Calu3 (cell line): ENCODE results near the gene PSMD11. TPM values are rescaled to one million over a fixed set of nuclear protein-coding genes. Genes with fewer than 3 reads are reported as not detected.

Experiments used
- BruUV-seq: library from RNA; stranded (reverse); fragments of 400-500 nt; replicated peaks from 2 replicates; lab custom pipeline; 2021; lab: Mats Ljungman, UMichigan
- CTCF ChIA-PET: fragments of 300-600 bp; sonication (Branson Sonifier 250); formaldehyde crosslinking; loops from one replicate; lab custom pipeline; 2022; ENCODE audit warnings: antibody characterized with exemption; lab: Charles Lee
- DNase-seq: peaks from one replicate; pipeline ENCODE4 v3.0.0; 2022
- H3K27ac Mint-ChIP-seq: one replicate; pipeline ENCODE4 v1.8.0; 2022; ENCODE audit warnings: mixed read lengths; ENCODE audit not compliant: unreplicated experiment
- H3K27me3 Mint-ChIP-seq: one replicate; pipeline ENCODE4 v1.8.0; 2022; ENCODE audit warnings: mixed read lengths; ENCODE audit not compliant: unreplicated experiment
- H3K36me3 Mint-ChIP-seq: one replicate; pipeline ENCODE4 v1.8.0; 2022; ENCODE audit warnings: mild to moderate bottlenecking, moderate library complexity, mixed read lengths; ENCODE audit not compliant: insufficient read depth, unreplicated experiment
- H3K4me1 Mint-ChIP-seq: one replicate; pipeline ENCODE4 v1.8.0; 2022; ENCODE audit warnings: mild to moderate bottlenecking, low read depth, mixed read lengths; ENCODE audit not compliant: unreplicated experiment
- H3K4me3 Mint-ChIP-seq: one replicate; pipeline ENCODE4 v1.8.0; 2022; ENCODE audit warnings: mild to moderate bottlenecking, low read depth, moderate library complexity, mixed read lengths; ENCODE audit not compliant: unreplicated experiment
- H3K9me3 Mint-ChIP-seq: one replicate; pipeline ENCODE4 v1.8.0; 2022; ENCODE audit warnings: low read depth, mixed read lengths; ENCODE audit not compliant: unreplicated experiment
- intact Hi-C: fragments of 100-400 bp; cut with micrococcal nuclease; formaldehyde crosslinking; loops from one replicate; pipeline ENCODE4 v1.10.0; 2022; ENCODE audit not compliant: unreplicated experiment
- total RNA-seq: library from RNA; stranded (reverse); gene quantifications from 2 replicates; pipeline ENCODE4 v1.2.3, GENCODE V29; 2022
- TF ChIP-seq, protein P1 (sequence below): fragments of 200-600 bp; IDR thresholded peaks from one replicate; pipeline ENCODE4 v1.8.0; 2022; ENCODE audit warnings: antibody characterized with exemption; ENCODE audit not compliant: unreplicated experiment

The PSMD11 gene
- total RNA-seq, 1 experiment from 2014 or later, result 167 TPM

DNA sequence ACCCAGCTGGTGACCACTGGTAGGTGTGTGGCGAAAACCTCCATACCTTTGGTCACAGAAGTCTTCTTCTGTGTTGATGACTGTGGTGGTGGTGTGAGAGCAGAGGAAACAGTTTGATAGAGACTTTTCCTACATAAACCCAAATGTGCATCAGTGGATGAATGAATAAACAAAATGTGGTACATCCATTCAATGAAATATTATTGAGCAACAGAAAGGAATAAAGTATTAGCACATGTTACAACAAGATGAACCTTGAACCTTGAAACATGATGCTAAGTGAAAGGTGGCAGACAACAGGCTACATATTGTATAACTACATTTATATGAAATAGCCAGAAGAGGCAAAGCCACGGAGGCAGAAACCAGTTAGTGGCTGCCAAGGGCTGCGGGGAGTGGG is 57.7 kb downstream of the PSMD11 start:
- Mint-ChIP-seq H3K4me3 (no peak overlapping the region), H3K36me3 (no peaks in the 10 kb centered on the region)
- TF ChIP-seq, protein P1, sequence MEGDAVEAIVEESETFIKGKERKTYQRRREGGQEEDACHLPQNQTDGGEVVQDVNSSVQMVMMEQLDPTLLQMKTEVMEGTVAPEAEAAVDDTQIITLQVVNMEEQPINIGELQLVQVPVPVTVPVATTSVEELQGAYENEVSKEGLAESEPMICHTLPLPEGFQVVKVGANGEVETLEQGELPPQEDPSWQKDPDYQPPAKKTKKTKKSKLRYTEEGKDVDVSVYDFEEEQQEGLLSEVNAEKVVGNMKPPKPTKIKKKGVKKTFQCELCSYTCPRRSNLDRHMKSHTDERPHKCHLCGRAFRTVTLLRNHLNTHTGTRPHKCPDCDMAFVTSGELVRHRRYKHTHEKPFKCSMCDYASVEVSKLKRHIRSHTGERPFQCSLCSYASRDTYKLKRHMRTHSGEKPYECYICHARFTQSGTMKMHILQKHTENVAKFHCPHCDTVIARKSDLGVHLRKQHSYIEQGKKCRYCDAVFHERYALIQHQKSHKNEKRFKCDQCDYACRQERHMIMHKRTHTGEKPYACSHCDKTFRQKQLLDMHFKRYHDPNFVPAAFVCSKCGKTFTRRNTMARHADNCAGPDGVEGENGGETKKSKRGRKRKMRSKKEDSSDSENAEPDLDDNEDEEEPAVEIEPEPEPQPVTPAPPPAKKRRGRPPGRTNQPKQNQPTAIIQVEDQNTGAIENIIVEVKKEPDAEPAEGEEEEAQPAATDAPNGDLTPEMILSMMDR, result no peak

DNA sequence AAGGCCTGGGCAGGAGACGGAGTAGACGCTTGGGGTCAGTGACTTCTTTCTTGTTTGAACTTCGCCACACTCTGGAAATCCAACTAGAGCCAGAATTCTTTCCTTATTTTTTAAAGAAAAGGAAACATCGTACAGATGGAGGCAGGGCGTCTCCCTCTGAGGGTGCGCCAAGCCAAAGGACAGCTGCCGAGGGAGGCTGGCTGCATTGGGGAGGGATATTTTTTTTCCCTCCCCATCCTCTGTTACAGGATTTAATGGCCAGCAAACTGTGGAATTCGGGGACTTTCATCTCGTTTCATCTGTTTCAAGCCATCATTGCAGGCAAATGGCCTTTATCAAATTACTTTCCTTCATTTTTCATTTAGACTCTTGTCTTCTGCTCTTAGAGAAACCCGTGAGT is 58.4 kb downstream of the PSMD11 start:
- intact Hi-C loops, result no loop called here
- Mint-ChIP-seq H3K27ac (no peak overlapping the region), H3K4me3 (no peak overlapping the region), H3K4me1 (peaks cover 23% of the 10 kb centered on the region), H3K9me3 (no peaks in the 10 kb centered on the region), H3K36me3 (no peaks in the 10 kb centered on the region), H3K27me3 (no peaks in the 10 kb centered on the region)
- CTCF ChIA-PET, result no interaction called here
- BruUV-seq, result no TSS peak
- TF ChIP-seq, protein P1, result no peak
- no peak for DNase-seq

More for the DNA sequence above, 57.7 kb downstream of the PSMD11 start:
- intact Hi-C loops, result no loop called here
- CTCF ChIA-PET, result no interaction called here
- Mint-ChIP-seq H3K27ac (no peak overlapping the region), H3K27me3 (no peaks in the 10 kb centered on the region), H3K4me1 (peaks cover 23% of the 10 kb centered on the region), H3K9me3 (no peaks in the 10 kb centered on the region)
- BruUV-seq, result no TSS peak
- no peak for DNase-seq

DNA sequence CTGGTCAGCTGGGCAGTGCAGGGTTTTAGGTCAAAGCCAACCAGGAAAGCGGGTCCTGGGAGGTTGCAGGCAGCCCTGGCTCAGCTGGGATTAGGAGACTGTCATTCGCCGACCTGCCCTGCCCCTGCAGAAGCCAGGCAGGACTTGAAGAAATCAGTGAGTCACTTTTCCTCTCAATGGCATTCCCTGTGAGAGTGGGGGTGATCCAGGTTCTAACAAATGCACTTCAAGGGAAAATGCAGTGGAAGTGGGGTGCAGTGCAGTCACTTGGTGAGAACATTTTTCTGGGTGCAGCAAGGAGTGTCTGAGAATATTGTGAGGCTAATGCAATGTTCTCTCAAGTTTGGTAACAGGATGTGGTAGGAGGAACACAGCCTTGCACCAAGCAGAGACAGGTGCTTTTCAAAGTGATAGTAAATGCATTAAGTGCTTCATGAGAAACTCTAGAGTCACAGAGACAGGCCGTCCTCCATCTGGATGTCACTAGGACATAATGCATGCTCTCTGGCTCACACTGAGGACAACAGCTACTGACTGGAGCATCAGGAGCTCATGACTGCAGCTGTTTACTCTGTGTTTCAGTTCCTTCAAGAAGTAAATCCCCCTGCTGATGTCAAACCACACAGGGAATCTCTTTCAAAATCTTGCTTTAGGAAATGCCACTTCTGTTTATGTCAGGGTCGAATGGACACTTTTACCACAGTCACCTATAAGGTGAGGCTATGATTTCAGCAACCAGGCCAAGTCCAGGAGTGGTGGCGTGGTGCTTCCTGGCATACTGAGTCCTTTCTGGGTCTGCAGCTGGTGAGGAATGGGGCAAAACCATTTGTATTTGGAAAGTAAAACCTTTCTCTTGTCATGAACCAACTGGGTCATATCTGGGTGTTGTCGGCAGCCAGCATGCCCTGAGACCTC is 59.2 kb downstream of the PSMD11 start:
- H3K9me3 Mint-ChIP-seq, result no peaks in the 10 kb centered on the region
- no peaks in the 10 kb centered on the region for H3K27me3 Mint-ChIP-seq
- H3K4me1 Mint-ChIP-seq, result peaks cover 23% of the 10 kb centered on the region
- TF ChIP-seq, protein P1, result no peak
- DNase-seq, result no peak
- H3K4me3 Mint-ChIP-seq, result no peak overlapping the region
- intact Hi-C loops, result no loop called here
- BruUV-seq, result no TSS peak
- H3K36me3 Mint-ChIP-seq, result no peaks in the 10 kb centered on the region
- CTCF ChIA-PET, result no interaction called here
- H3K27ac Mint-ChIP-seq, result no peak overlapping the region

DNA sequence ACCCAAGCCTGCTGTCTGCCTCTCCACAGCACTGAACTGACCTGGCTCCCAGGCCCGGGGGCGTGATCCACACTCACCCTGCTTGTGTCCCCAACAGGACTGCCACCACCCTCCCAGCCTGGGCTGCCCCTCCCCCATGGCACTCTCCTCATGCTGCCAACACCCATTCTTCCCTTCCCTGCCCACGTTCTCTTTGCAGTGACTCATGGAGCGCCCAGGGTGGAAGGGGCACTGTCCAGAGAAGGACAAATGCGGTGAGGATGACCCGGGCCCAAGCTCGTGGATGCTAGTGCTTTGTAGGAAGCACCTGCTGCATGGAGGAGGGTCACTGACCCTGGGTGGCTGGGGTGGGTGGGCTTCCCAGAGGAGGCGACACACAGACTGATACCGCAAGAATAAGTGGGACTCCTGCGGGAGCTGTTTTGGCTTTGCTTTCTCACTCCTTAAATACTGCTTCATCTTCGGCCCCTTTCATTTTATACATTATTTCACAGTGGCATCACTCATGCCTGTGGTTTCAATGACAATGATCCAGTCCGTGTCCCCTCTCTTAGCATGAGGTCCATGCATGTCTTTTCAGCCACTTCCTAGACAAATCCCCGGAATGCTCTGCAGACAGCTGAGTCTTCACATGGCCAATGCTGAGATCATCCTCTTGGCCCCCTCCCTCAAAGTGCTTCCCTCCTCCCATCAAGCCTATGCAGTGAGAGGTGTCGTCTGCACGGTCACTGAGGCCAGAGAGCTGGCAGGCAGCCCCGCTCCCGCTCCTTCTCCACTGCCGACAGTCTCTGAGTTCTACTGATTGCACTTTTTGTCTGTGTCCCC is 60.1 kb downstream of the PSMD11 start:
- Mint-ChIP-seq H3K4me3 (no peak overlapping the region), H3K27me3 (no peaks in the 10 kb centered on the region), H3K27ac (no peak overlapping the region), H3K9me3 (no peaks in the 10 kb centered on the region), H3K4me1 (peaks cover 23% of the 10 kb centered on the region), H3K36me3 (no peaks in the 10 kb centered on the region)
- peak; percentile 54 for DNase-seq
- TF ChIP-seq, protein P1, result no peak
- CTCF ChIA-PET, result no interaction called here
- no TSS peak for BruUV-seq
- intact Hi-C loops, result no loop called here
